Keratinocyte (primary cell): ENCODE results near the gene CAMKMT. TPM values are rescaled to one million over a fixed set of nuclear protein-coding genes. Genes with fewer than 3 reads are reported as not detected.

ENCODE experiments used
- DNase-seq: peaks from one replicate; pipeline ENCODE4 v3.0.0-alpha.2; 2011; ENCODE audit warnings: low read depth, missing footprints, low spot score
- FAIRE-seq: peaks from 2 replicates; lab custom pipeline; 2011; peaks lifted over from hg19 to GRCh38; lab: Jason Lieb, UNC
- H2AFZ ChIP-seq: 2 replicates; pipeline ENCODE4 v1.6.0; 2012; ENCODE audit warnings: low read length, control low read depth, inconsistent platforms; ENCODE audit not compliant: control insufficient read depth
- H3K27ac ChIP-seq: 2 replicates; pipeline ENCODE4 v1.5.1; 2011; ENCODE audit warnings: low read length; ENCODE audit not compliant: control insufficient read depth, insufficient read depth
- H3K27me3 ChIP-seq: 3 replicates; pipeline ENCODE4 v1.6.0; 2011; ENCODE audit warnings: low read length; ENCODE audit not compliant: control insufficient read depth, insufficient read depth; ENCODE audit errors: extremely low read depth
- H3K36me3 ChIP-seq, 2 experiments: 2 replicates in 1 of 2; 3 replicates in 1 of 2; pipeline ENCODE4 v1.5.1; 2011; ENCODE audit warnings: low read length in 2 of 2, mild to moderate bottlenecking in 1 of 2; ENCODE audit not compliant: control insufficient read depth in 2 of 2, insufficient read depth in 2 of 2; ENCODE audit errors: extremely low read depth in 1 of 2
- H3K4me1 ChIP-seq: 3 replicates; pipeline ENCODE4 v1.5.1; 2011; ENCODE audit warnings: low read length; ENCODE audit not compliant: control insufficient read depth, insufficient read depth; ENCODE audit errors: extremely low read depth
- H3K4me2 ChIP-seq: 3 replicates; pipeline ENCODE4 v1.6.0; 2011; ENCODE audit warnings: low read depth, low read length; ENCODE audit not compliant: control insufficient read depth, insufficient read depth; ENCODE audit errors: extremely low read depth
- H3K4me3 ChIP-seq, 3 experiments: fragments of 200-600 bp in 1 of 3; sonication (generic) in 1 of 3; 2 replicates in 2 of 3; 3 replicates in 1 of 3; pipeline ENCODE4 v1.5.1; 2011 to 2016; ENCODE audit warnings: low read length in 3 of 3, mild to moderate bottlenecking in 3 of 3, control low read depth in 2 of 3, inconsistent platforms in 1 of 3, low read depth in 1 of 3, mixed read lengths in 1 of 3, mixed run types in 1 of 3, moderate library complexity in 1 of 3; ENCODE audit not compliant: control insufficient read depth in 2 of 3, insufficient read depth in 2 of 3; ENCODE audit errors: extremely low read depth in 1 of 3
- H3K79me2 ChIP-seq: 2 replicates; pipeline ENCODE4 v1.6.0; 2012; ENCODE audit warnings: low read length; ENCODE audit not compliant: control insufficient read depth, insufficient read depth
- H3K9ac ChIP-seq: 3 replicates; pipeline ENCODE4 v1.6.0; 2011; ENCODE audit warnings: low read length; ENCODE audit not compliant: control insufficient read depth, insufficient read depth; ENCODE audit errors: extremely low read depth
- H3K9me1 ChIP-seq: 3 replicates; pipeline ENCODE4 v1.6.0; 2011; ENCODE audit warnings: low read length; ENCODE audit not compliant: control insufficient read depth, insufficient read depth; ENCODE audit errors: extremely low read depth
- H3K9me3 ChIP-seq: 2 replicates; pipeline ENCODE4 v1.5.1; 2012; ENCODE audit warnings: low read depth, low read length; ENCODE audit not compliant: control insufficient read depth
- H4K20me1 ChIP-seq: 3 replicates; pipeline ENCODE4 v1.6.0; 2011; ENCODE audit warnings: low read length; ENCODE audit not compliant: control insufficient read depth, insufficient read depth; ENCODE audit errors: extremely low read depth
- EZH2 ChIP-seq: IDR thresholded peaks from one replicate; pipeline ENCODE4 v1.6.1; 2012; ENCODE audit warnings: inconsistent platforms, mild to moderate bottlenecking, low read length, moderate library complexity
- dilution Hi-C: fragments of 300-500 bp; cut with MboI; formaldehyde crosslinking; loops from one replicate; pipeline ENCODE4 v1.7.0; 2020; ENCODE audit warnings: low sequenced_read_pairs; ENCODE audit not compliant: extremely low pct_ligation_motif_present
- polyA plus RNA-seq, 5 experiments: library from polyadenylated mRNA; depleted of rRNA in 3 of 5; stranded (reverse) in 3 of 5; stranded (forward) in 1 of 5; unstranded in 1 of 5; fragments of >200 nt; gene quantifications; 1 replicate in 1 of 5; 2 replicates in 3 of 5; 3 replicates in 1 of 5; pipeline versions ENCODE4 v1.2.1 to v1.2.3, GENCODE V29; 2011 to 2012; ENCODE audit warnings: missing spikeins in 2 of 5, low read depth in 1 of 5, low replicate concordance in 1 of 5
- TF ChIP-seq, protein P1 (sequence below), 3 experiments: IDR thresholded peaks in 1 of 3; conservative IDR thresholded peaks in 1 of 3; optimal IDR thresholded peaks in 1 of 3; 2 replicates in 2 of 3; 3 replicates in 1 of 3; pipeline versions ENCODE3 to v1.5.1; 2011; ENCODE audit warnings: low read length in 3 of 3, mild to moderate bottlenecking in 3 of 3, moderate library complexity in 2 of 3, control low read depth in 1 of 3, inconsistent platforms in 1 of 3; ENCODE audit not compliant: insufficient read depth in 2 of 3; ENCODE audit errors: extremely low read depth in 1 of 3

Gene CAMKMT
- polyA plus RNA-seq, 1 donor (not counting 4 experiments of a cell fraction or from before 2014, with no cell fraction given) = 9.9 TPM

DNA sequence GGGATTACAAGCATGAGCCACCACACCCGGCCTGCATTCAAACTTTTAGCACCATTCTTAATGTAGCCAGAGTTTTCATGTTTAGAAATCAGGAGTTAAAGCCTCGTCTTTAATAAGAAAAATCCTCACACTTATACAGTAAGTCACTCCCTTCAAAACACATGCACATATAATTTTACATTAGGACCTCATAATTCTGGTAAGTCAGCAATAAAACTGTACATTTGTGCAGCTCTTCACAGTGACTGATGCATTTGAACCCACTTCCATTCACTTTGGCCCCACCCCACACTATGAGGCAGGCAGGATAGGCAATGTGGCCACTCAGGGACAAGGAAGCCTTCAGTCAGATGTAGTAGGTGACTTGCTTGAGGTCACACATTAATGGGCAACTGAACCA is 438.0 kb downstream of the CAMKMT start:
- peaks cover 3% of the 10 kb centered on the region for H3K4me1 ChIP-seq
- TF ChIP-seq, protein P1, sequence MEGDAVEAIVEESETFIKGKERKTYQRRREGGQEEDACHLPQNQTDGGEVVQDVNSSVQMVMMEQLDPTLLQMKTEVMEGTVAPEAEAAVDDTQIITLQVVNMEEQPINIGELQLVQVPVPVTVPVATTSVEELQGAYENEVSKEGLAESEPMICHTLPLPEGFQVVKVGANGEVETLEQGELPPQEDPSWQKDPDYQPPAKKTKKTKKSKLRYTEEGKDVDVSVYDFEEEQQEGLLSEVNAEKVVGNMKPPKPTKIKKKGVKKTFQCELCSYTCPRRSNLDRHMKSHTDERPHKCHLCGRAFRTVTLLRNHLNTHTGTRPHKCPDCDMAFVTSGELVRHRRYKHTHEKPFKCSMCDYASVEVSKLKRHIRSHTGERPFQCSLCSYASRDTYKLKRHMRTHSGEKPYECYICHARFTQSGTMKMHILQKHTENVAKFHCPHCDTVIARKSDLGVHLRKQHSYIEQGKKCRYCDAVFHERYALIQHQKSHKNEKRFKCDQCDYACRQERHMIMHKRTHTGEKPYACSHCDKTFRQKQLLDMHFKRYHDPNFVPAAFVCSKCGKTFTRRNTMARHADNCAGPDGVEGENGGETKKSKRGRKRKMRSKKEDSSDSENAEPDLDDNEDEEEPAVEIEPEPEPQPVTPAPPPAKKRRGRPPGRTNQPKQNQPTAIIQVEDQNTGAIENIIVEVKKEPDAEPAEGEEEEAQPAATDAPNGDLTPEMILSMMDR (optimal IDR thresholded peaks at IDR 0.05 in 1 of 3, IDR thresholded peaks at IDR 0.05 in 1 of 3, conservative IDR thresholded peaks at IDR 0.05 in 1 of 3; ENCODE audit: extremely low read depth in 1 of 3, insufficient read depth in 2 of 3, low read length in 3 of 3) = no peak
- no peak for TF ChIP-seq EZH2
- no peak overlapping the region for H3K9ac ChIP-seq
- no peak overlapping the region for H3K27ac ChIP-seq
- DNase-seq (no peak), FAIRE-seq (no peak)
- no peaks in the 10 kb centered on the region for H3K9me1 ChIP-seq
- H3K4me2 ChIP-seq = no peak overlapping the region
- no peaks in the 10 kb centered on the region for H3K79me2 ChIP-seq
- dilution Hi-C loops = no loop called here
- H3K9me3 ChIP-seq = no peaks in the 10 kb centered on the region
- H4K20me1 ChIP-seq = no peaks in the 10 kb centered on the region
- no peak overlapping the region for H3K4me3 ChIP-seq
- peaks cover 60% of the 10 kb centered on the region for H3K27me3 ChIP-seq
- no peak overlapping the region for H2AFZ ChIP-seq
- H3K36me3 ChIP-seq = no peaks in the 10 kb centered on the region

DNA sequence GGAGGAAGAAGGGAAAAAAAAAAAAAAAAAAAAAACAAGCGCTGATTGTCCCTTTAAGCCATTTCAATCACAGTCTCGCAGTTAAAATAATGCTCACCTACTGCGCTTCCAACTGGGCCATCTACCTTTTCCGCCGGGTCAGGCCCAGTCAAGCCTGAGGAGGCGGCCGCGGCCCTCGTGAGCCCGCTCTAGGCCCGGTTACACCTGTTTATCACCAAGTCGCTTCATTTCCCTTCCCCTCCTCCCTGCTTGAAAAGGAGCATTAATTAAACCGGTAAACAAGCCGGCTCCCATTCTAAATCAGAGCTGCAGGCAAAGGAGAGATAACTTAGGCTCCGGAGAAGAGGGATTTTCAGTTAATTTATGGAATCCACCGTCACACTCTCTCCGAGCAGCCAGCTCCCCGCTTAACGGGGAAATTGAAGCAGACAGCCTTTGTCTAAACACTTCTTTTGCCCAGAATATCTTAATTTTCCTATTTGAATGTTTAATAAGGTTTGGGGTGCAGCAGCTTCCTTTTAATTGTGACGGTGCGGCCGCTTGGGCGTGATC is 439.6 kb downstream of the CAMKMT start:
- no peak overlapping the region for H3K4me3 ChIP-seq
- H3K79me2 ChIP-seq = no peaks in the 10 kb centered on the region
- no peak overlapping the region for H2AFZ ChIP-seq
- H3K27me3 ChIP-seq = peaks cover 76% of the 10 kb centered on the region
- H3K9me1 ChIP-seq = no peaks in the 10 kb centered on the region
- TF ChIP-seq, protein P1 (optimal IDR thresholded peaks at IDR 0.05 in 1 of 3, IDR thresholded peaks at IDR 0.05 in 1 of 3, conservative IDR thresholded peaks at IDR 0.05 in 1 of 3; ENCODE audit: extremely low read depth in 1 of 3, insufficient read depth in 2 of 3, low read length in 3 of 3) = no peak
- peak; percentile 90 for TF ChIP-seq EZH2
- no peaks in the 10 kb centered on the region for H3K9me3 ChIP-seq
- FAIRE-seq (no peak), DNase-seq (no peak)
- H4K20me1 ChIP-seq = no peaks in the 10 kb centered on the region
- H3K27ac ChIP-seq = no peak overlapping the region
- H3K36me3 ChIP-seq = no peaks in the 10 kb centered on the region
- no peak overlapping the region for H3K4me2 ChIP-seq
- H3K9ac ChIP-seq = no peak overlapping the region
- peaks cover 3% of the 10 kb centered on the region for H3K4me1 ChIP-seq
- dilution Hi-C loops = no loop called here
